HG03571 (cell line): Measurements from ENCODE around the gene LRP8.

Source experiments
- ATAC-seq: cut with Tn5 transposase; IDR thresholded peaks from one replicate; pipeline ENCODE4 v1.9.1; 2021; ENCODE audit not compliant: unreplicated experiment

The LRP8 gene

GRCh38 chr1:53359934-53360276 is 32.0 kb upstream of the LRP8 start:
- no peak for ATAC-seq

- no peak for ATAC-seq
Observed at GRCh38 chr1:53359225-53359933, 31.5 kb upstream of the LRP8 start.

GRCh38 chr1:53356637-53357036 is 28.8 kb upstream of the LRP8 start:
- no peak for ATAC-seq

GRCh38 chr1:53354119-53354518 is 26.2 kb upstream of the LRP8 start:
- ATAC-seq = no peak

GRCh38 chr1:53352561-53352960 is 24.7 kb upstream of the LRP8 start:
- no peak for ATAC-seq

GRCh38 chr1:53350853-53351767 is 23.2 kb upstream of the LRP8 start:
- ATAC-seq = no peak

GRCh38 chr1:53349968-53350852 is 22.3 kb upstream of the LRP8 start:
- ATAC-seq = no peak

- ATAC-seq = no peak
Observed at GRCh38 chr1:53349369-53349835, 21.5 kb upstream of the LRP8 start.

GRCh38 chr1:53348486-53349368 is 20.9 kb upstream of the LRP8 start:
- ATAC-seq = no peak

GRCh38 chr1:53346814-53347176 is 18.9 kb upstream of the LRP8 start:
- ATAC-seq = no peak

- no peak for ATAC-seq
Observed at GRCh38 chr1:53345996-53346813, 18.3 kb upstream of the LRP8 start.

- ATAC-seq = peak; percentile 92
Observed at GRCh38 chr1:53344921-53345838, 17.3 kb upstream of the LRP8 start.

GRCh38 chr1:53343831-53344668 is 16.2 kb upstream of the LRP8 start:
- no peak for ATAC-seq

GRCh38 chr1:53342735-53343470 is 15.0 kb upstream of the LRP8 start:
- no peak for ATAC-seq

GRCh38 chr1:53341961-53342707 is 14.3 kb upstream of the LRP8 start:
- no peak for ATAC-seq

- ATAC-seq = no peak
Observed at GRCh38 chr1:53341521-53341895, 13.6 kb upstream of the LRP8 start.
